GM19351 (cell line): ENCODE measurements around the gene PKP3.
A peak's percentile ranks its signal among the peaks of the same experiment; 100 is the strongest.

Source experiments
- ATAC-seq: cut with Tn5 transposase; IDR thresholded peaks from one replicate; pipeline ENCODE4 v1.9.1; 2021; ENCODE audit warnings: mild to moderate bottlenecking, moderate library complexity; ENCODE audit not compliant: unreplicated experiment

Gene PKP3

DNA sequence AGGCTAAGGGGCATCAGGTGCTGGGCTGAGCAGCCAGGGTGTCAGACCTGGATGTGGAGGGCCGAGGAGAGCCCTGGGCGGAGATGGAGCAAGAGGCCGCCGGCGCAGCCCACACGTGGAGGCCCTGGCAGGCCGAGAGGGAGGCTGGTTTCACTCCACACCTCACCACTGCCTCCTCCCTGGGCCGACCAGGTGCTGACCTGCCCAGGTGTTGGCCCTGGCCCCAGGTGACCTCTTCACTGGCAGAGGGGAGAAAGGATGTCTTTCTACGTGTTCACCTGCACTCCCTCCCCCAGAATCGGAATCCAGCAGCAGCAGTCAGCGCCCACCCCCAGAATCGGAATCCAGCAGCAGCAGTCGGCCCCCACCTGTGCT, 47.0 kb downstream of the PKP3 start:
- no peak for ATAC-seq

DNA sequence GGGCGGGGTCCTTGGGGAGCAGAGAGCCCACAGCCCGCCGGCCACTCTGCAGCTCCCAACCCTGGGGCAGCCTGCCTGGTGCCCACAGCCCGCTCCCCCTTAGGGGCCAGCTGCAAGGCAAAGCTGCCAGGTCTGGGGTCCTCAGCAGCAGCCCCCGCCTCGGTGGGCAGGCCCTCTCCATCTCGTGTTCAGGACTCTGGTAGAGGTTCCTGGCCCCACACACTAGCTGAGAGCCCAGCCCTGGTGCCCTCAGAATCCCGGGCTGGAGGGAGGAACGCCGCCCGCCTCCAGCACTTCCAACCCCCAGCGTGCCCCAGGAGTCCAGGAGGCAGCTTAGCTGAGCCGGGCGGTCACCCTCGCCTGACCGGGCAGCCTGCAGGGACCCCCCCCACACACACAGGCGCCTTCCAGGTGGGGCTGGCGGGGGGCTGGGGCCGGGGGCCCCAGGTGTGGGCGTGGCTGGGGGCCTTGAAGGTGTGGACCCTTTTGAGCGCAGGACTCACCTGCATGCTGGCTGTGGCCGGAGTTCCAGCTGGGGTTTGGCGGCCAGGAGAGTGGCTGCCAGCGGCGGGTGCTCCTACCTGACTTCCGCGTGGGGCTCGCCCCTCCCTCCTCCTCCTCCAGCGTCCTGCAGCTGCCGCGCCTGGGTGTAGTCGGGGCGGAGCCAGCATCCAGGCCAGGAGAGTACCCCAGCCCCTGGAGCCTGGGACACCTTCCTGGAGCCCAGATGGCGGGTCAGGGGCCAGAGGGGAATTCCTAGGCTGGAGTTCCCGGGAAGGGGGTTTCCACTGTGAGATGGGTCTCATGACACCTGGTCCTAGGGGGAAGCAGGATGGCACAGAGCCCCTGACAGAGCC, 47.6 kb downstream of the PKP3 start, which contains the start of gene ANO9:
TSS of gene ANO9 (minus strand) at position 594 of the 857 bp plus-strand sequence. CDS start at position 509, 85 bp downstream.
- ATAC-seq, result no peak

DNA sequence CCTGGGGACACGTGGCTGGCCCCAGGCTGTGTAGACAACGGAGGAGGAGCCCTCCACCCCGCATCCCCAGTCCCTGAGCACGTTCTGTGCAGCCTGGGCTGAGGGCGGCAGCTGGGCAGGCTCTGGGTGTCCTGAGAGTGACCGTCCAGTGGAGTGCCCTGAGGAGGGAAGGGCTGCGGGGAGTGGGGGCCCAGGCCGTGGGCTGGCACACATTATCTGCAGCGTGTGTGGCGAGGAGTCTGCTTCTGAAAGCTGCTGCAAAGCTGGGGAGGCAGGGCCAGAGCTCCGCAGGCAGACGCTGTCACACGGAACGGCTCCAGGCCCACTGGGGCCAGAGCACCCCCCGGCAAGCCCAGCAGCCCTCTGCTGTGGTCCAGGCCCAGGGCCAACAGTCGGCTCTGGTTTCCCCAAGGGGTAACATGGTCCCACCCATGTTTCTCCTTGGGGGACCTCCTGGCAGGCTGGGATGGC, 48.6 kb downstream of the PKP3 start:
- ATAC-seq, result no peak

DNA sequence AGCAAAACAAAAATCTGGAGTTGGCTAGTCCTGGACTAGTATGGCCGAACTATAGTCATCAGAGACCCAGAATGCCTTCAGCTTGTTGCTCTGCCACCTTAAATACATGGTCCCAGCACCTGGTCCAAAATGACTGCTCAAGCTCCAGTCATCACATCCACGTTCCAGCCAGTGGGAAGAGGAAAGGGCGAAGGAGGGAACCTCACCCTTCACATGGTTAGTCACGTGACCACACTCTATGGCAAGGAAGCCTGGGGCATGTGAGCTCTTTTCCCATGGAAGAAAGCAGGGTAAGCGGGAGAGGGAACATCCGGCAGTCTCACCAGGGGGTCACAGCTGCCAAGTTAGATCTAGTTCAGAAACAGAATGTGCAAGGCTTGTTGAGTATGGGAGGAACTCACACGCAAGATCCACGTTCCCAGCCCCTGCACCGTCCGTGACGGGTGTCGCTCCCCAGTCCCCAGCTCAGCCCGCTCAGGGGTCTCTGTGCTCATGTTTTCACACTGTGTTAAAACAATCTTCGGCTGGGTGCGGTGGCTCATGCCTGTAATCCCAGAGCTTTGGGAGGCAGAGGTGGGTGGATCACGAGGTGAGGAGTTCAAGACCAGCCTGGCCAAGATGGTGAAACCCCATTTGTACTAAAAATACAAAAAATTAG, 49.7 kb downstream of the PKP3 start:
- ATAC-seq, result no peak

DNA sequence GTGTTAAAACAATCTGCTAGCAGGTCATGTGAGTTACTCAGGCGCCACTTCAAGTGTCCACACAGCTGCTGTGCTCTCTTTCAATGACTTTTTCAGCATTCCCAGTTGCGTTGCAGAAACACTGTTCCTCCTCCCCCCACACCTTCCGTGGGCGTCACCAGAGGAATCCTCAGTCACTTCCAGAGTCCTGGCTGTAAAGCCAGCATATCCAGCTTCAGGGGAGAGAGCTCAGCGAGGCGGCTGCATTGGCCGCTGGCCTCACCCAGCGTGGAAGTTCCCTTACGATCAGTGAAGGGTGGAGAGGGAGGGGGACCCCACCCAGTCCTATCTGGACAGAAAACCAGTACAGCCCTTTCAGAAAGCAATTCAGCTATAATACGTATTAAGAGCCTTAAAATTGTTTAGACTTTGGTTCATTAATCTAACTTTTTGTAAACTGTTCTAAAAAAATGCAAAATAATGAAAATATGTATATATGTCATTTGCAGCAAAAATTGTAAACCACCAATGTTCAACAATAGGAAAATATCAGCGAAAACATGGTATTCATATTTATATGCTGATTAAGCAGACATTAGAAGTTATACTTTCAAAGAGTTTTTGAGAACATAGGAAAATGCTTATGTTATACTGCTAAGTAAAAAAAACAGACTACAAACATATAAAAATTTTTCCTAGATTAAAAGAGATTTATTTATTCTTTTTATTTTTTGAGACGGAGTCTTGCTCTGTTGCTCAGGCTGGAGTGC, 50.6 kb downstream of the PKP3 start:
- no peak for ATAC-seq

DNA sequence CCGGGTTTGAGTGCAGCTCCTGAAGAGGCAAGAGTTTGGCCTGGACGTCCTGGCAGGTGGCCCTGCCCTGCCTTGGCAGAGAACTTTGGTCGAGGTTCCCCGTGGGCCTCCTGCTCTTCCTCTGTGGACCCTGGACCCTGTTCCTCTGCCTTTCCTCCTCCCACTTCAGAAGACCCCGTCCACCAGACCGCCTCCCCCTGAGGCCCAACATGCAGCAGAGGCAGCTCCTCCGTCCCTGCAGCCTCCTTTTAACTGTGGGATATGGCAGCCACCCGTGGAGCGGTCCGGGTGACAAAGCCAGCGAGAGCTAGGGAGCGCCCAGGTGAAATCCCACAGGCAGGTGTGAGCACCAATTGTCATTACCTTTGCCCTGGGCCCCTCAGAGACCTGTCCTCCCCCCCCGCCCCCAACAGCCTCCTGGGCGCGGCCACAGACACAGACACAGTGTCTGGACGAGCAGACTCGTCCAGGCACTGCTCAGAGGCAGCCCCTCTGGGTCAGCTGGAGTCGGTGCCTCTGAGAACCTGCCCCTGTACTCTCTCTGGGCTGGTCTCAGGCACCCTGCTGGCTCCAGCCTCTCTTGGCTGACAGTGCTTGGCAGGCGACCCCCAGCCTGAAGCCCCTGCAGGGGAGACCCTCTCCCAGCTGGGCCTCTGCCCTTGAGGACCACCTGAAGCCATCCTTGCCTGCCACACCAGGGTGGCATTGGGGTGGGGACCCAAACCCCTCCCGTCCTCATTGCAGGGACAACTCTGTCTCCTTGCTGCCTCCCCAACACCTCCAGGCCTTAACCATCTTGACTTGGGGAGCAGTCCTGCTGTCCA, 52.0 kb downstream of the PKP3 start:
- no peak for ATAC-seq

DNA sequence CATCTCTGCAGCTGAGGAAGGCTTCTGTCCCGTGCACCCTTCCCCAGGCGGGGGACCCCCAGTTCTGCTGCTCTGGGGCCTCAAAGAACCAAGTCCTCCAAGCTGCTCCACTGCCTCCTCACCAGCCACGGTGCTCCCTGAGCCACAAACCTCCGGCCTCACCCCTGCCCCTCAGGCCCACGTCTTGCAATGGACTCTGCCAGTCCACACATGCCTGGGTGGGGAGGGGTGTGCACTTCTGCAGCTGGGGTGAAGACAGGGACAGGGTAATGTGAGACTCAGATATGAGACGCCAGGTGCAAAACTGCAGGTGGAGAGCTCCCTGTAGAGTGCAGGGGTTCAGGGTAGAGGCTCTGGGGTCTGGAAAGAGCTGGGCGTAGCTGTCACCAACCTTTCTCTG, 52.9 kb downstream of the PKP3 start:
- no peak for ATAC-seq

DNA sequence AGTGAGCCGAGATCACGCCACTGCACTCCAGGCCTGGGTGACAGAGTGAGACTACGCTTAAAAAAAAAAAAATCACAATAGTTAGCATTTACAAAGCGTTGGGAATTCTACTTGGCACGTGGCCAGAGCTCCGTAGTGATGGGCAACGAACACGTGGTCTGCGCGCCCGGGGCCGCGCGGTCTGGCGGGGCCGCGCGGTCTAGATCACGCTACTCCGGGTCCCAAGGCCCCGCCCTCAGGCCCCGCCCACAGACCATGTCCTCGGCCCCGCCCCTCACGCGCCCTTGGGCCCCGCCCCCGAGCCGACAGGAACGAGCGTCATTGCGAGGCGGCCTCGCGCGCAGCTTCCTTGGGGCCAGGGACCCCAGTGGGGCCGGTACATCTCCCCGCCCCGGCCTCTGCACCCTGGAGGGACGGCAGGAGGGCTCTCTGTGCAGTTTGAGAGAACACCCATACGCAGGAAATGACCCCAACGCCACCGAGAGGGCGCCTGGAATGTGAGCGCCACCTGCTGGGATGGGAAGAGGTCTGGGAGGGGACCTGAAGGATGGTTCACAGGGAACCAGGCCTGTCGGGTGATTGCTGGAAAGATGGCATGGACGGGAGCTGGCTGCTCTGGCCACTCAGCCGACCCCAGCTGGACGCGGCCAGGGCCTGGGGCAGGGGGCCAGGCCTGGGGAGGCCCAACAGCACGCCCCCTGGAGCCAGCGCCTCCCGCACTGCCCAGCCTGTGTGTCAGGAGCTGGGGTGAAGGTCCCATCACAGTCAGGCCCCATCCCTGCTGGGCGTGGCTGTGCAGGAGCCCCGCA, 54.1 kb downstream of the PKP3 start:
- peak; percentile 54 for ATAC-seq

DNA sequence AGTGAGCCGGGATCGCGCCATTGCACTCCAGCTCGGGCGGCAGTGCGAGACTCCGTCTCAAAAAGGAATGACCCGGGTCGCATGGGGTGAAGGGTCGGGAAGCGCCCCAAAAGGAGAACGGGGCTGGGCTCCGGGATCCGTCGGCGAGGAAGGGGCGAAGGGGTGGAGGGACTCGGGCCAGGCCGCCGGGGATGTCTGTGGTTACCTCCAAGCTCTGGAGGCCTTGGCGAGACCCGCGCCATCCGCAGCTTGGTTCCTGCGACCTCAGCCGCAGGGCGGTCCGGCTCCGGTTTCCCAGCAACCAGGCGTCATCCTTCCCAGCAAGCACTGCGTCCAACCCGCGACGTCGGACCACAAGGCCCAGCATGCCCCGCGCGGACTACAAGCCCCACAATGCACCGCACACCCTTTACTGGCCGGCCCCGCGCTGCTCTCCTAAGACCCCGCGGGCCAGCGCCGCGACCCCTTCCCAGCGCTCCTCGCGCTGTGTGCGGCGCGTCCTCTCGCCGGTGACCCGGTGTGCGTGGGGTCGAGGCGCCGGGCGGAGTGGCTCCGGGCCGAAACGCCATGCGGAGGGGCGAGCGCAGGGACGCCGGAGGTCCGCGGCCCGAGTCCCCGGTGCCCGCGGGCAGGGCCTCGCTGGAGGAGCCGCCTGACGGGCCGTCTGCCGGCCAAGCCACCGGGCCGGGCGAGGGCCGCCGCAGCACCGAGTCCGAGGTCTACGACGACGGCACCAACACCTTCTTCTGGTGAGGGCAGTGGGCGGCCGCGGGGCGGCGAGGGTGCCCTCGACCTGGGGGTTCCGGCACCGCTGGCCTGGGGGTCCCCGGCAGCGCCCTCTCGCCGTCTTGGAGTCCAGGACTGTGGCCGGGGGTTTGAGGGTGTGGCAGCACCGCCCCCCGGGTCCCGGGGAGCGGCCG, 56.1 kb downstream of the PKP3 start, which contains the start of gene PTDSS2:
TSS of gene PTDSS2 (plus strand) at position 391 of the 920 bp plus-strand sequence. CDS start at position 568, 177 bp downstream.
- ATAC-seq, result peak; percentile 81

DNA sequence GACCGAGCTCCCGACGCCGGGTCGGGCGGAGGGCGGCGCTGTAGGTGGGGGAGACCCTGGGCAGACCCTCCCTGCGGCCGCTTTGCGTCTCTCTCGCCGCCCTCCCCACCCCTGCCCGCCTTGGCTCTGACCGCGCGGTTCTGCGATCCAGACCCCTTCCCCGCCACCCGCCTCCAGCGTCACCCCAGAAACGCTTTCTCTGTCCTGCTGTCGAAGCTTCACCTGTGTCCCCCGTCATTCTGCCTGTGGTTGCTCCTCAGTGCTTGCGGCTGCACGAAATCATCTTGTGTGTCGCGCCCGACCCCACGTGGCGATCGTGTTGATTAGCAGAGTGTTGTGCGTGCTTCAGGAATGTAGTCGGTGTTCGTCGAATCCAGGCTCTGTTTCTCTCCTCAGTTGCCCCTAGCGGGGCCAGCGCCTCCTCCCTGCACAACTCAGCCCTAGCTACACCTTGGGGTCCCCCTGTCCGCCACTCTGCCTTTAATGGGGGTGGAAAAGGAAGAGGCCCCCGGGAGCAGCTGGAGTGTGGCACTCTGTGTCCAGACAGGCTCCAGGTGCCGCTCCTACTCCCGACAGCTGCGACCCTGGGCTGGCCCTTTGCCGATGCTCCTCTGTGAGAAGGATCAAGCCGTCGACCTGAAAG, 56.9 kb downstream of the PKP3 start:
- ATAC-seq, result no peak

DNA sequence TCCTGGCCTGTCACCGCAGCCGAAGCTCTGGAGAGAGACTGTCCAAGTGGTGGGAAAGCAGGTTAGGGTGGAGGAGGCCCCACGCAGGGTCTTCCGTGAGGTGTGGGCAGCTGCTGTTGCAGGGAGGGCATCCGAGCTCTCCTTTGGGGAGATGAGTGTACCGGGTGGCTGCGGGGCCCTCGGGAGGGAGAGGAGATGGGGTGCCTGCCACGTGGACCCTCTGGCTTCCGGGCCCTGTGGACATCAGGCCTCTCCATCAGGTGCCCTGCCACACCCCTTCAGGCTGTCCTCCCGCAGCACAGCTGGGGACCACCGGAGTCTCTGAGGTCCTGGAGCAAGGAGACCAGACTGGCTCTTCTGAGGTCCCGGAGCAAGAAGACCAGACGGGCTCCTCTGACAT, 57.7 kb downstream of the PKP3 start:
- ATAC-seq, result no peak

DNA sequence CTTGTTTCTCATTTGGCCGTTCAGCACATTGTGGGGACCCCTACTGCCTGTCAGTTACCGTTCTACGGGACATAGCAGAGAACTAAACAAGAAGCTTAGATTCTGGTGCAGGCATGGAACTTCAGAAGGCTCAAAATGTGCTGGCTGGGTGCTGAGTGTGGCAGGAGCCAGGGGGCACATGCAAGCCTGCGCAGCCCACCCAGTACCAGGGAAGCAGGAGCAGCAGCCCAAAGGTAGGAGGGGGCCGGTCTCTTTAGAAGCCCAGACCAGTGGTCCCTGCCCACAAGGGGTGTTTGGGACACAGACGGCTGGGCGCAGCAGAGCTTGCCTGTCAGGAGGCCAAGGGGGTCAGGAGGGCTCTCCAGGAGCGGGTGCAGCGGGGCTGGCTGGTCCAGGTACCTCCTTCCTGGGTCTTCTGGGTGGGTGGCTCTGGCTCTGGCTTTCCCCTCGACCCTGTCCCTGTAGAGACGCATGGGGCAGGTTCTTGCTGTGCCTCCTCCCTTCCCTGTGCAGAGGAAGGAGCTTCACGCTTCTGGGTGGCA, 58.3 kb downstream of the PKP3 start:
- no peak for ATAC-seq

DNA sequence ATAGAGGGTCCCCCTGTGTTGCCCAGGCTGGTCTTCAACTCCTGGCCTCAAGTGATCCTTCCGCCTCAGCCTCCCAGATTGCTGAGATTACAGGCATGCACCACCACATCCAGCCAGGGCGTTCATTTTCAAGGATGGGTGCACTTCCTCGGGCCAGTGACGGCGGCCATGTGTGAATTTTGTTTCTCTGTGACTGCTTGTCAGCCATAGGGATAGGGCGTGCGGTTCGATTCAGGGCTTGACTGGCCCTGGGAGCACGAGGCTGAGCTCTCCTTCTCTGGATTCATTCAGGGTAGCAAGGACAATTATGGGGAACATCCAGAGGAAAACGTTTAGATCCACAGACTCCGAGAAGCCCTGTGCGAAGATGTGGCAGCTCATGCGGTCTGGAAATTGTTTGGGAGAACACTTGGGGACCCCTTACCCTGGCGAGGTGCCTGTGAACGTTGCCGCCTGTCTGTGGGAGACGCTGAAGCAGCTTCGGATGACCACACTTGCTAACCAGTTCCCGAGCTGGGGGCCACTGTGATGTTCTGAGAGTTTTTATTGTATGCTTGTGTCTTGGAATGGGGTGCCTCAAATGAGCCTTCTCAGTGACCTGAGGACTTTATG, 59.0 kb downstream of the PKP3 start:
- ATAC-seq, result no peak

DNA sequence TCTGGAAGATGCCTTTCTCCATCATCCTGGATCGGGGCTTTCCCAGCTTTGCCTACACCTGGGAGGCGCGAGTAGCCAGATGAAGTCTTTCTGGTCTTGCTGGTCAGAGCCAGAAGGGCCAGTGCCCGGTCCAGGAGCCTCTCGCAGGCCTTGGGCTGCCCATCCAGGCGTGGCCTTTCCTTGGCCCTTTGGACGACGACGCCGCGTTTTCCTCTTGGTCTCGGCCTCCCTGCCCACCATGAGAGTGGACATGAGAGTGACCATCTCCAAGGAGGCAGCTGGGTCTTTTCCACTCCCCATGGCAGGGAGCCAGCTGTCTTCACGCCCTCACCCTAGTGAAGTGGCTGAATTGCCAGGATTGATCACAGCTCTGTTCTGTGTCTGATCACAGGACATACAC, 59.6 kb downstream of the PKP3 start:
- ATAC-seq, result no peak

DNA sequence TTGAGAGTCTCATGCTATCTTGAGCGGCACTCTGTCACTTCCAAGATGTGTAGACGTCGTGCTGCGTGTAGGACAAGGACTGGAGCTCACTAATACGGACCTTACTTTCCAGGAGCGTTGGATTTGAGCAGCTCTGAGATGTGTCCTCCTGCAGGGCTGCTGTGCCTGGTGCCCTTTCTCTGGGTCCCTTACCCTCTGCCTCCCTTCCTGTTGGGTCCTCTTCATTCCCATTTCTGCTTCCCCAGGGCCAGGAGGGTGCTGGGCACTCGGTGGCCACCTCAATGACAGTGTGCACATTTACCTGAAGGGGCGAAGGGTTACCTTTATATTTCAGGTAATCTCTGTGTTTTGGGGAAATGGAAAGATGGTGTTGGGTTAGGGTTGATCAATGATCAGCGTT, 60.0 kb downstream of the PKP3 start:
- ATAC-seq, result no peak
